Thyroid gland (tissue), 4 donors: ENCODE data around the gene STARD10. TPM values are rescaled to one million over a fixed set of nuclear protein-coding genes. Genes with fewer than 3 reads are reported as not detected.

Source experiments
- DNase-seq, 2 donors: peaks; one replicate each; pipeline ENCODE4 v3.0.0-alpha.2; 2019
- H3K27ac ChIP-seq, 3 donors: fragments of 200-600 bp; sonication (generic); 1 replicate in 2 of 3; 2 replicates in 1 of 3; pipeline ENCODE4 v1.5.1; 2016 to 2019; ENCODE audit warnings: mild to moderate bottlenecking in 1 of 3, moderate library complexity in 1 of 3
- H3K27me3 ChIP-seq: fragments of 200-600 bp; sonication (generic); one replicate; pipeline ENCODE4 v1.5.1; 2019
- H3K36me3 ChIP-seq, 2 donors: fragments of 200-600 bp; sonication (generic); one replicate each; pipeline ENCODE4 v1.5.1; 2016 to 2019
- H3K4me1 ChIP-seq, 2 donors: fragments of 200-600 bp; sonication (generic); one replicate each; pipeline ENCODE4 v1.5.1; 2017 to 2019
- H3K4me3 ChIP-seq, 3 donors: fragments of 200-600 bp; sonication (generic); replicated peaks in 1 of 3; 1 replicate in 2 of 3; 2 replicates in 1 of 3; pipeline ENCODE4 v1.5.1; 2016; ENCODE audit warnings: mild to moderate bottlenecking in 1 of 3
- H3K9me3 ChIP-seq: fragments of 200-600 bp; sonication (generic); one replicate; pipeline ENCODE4 v1.5.1; 2017
- POLR2A ChIP-seq, 2 donors: fragments of 450-650 bp; IDR thresholded peaks; one replicate each; pipeline ENCODE4 v1.6.1; 2017; ENCODE audit warnings: antibody characterized with exemption in 2 of 2, mild to moderate bottlenecking in 2 of 2, moderate library complexity in 1 of 2
- WGBS, 2 donors: methylation state at CpG; one replicate each; pipeline ENCODE4 v1.1.5; 2017; 5-methylcytosine and 5-hydroxymethylcytosine counted together
- intact Hi-C: fragments of 100-400 bp; cut with DNase I; formaldehyde crosslinking; loops from one replicate; pipeline ENCODE4 v1.15.1; 2023
- total RNA-seq, 4 donors: library from RNA; depleted of rRNA; stranded (reverse); fragments of >200 nt; gene quantifications; one replicate each; pipeline ENCODE4 v1.2.3, GENCODE V29; 2016
- TF ChIP-seq, protein P1 (sequence below), 6 experiments: fragments of 200-600 bp in 3 of 6; fragments of 450-650 bp in 3 of 6; sonication (generic) in 3 of 6; IDR thresholded peaks; one replicate each; pipeline ENCODE4 v1.5.1; 2016 to 2019; ENCODE audit warnings: antibody characterized with exemption in 6 of 6, mild to moderate bottlenecking in 2 of 6, inconsistent platforms in 1 of 6, moderate library complexity in 1 of 6

STARD10 gene
- total RNA-seq, 4 donors from 2014 or later: 67.7 to 113 (median 82.0) TPM

DNA sequence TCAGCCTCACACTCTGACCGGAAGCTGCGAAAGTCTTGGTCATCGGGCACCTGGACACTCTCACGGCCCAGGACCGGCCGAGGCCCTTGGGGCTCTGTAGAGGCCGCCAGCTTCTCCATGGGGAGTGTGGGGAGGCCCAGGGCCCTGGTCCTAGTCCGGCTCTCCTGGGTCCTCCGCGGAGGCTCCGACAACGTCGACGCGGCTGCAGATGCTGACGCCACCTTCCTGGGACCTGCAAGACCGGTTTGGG, 12.9 kb downstream of the STARD10 start:
- Histone ChIP-seq H3K27ac (peak overlapping the region; percentile 56 to 70 (median 65)), H3K4me1 (peaks cover 24 to 33% of the 10 kb centered on the region in 2 donors), H3K27me3 (no peaks in the 10 kb centered on the region), H3K9me3 (no peaks in the 10 kb centered on the region), H3K36me3 (no peaks in the 10 kb centered on the region), H3K4me3 (peak overlapping the region; percentile 47 to 76 (median 73))
- DNase-seq: peak; percentile 70 to 71
- intact Hi-C loops: no loop called here
- no peak for TF ChIP-seq POLR2A (IDR thresholded peaks at IDR 0.05)
- TF ChIP-seq, protein P1, sequence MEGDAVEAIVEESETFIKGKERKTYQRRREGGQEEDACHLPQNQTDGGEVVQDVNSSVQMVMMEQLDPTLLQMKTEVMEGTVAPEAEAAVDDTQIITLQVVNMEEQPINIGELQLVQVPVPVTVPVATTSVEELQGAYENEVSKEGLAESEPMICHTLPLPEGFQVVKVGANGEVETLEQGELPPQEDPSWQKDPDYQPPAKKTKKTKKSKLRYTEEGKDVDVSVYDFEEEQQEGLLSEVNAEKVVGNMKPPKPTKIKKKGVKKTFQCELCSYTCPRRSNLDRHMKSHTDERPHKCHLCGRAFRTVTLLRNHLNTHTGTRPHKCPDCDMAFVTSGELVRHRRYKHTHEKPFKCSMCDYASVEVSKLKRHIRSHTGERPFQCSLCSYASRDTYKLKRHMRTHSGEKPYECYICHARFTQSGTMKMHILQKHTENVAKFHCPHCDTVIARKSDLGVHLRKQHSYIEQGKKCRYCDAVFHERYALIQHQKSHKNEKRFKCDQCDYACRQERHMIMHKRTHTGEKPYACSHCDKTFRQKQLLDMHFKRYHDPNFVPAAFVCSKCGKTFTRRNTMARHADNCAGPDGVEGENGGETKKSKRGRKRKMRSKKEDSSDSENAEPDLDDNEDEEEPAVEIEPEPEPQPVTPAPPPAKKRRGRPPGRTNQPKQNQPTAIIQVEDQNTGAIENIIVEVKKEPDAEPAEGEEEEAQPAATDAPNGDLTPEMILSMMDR (IDR thresholded peaks at IDR 0.05): no peak
- WGBS, 2 donors: 7% methylated on average over 3 of the region's 17 CpGs; no CpG with 5 or more reads in 1 of the 2 donors

DNA sequence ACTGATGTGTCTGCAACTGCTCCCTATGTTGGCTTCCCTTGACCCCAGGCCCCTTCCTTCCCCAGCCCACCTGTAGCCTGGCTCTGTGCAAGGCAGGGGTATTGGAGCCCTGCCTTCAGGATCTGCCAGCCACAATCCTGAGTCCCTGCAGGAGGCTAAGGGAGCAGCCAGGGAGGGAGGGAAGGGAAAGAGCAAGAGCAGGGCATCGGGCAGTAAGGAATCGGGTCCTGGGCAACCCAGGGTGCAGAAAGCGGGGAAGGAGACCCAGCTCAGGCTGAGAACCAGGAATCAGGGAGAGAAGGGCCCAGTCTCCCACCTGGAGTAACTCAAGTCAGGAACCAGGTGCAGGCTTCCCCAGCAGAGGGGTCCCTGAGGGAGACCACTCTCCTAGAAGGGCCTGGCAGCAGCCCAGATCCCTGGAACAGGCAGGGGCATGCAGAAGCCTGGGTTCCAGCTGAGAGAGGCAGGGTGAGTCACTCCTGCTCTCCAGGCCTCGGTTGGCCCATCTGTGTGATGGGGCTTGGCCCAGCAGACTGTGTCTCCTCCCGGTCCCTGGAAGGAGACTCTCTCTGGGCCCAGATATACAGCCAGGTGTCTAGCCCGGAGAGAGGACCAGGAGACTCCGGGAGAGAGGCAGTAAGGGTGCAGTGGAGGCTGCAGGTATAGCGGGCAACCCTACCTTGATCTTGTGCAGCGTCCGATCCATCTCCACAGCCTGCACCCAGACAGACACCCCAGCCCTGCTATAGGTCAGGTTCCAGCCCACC, 13.4 kb downstream of the STARD10 start:
- Histone ChIP-seq H3K4me3 (peak overlapping the region; percentile 47 to 76 (median 73)), H3K9me3 (no peaks in the 10 kb centered on the region), H3K27me3 (no peaks in the 10 kb centered on the region), H3K4me1 (peaks cover 24 to 33% of the 10 kb centered on the region in 2 donors), H3K27ac (peak overlapping the region; percentile 56 to 70 (median 65)), H3K36me3 (no peaks in the 10 kb centered on the region)
- no peak for TF ChIP-seq POLR2A (IDR thresholded peaks at IDR 0.05)
- TF ChIP-seq, protein P1 (IDR thresholded peaks at IDR 0.05): no peak
- 75 to 89% methylated on average over 3 to 7 of the region's 10 CpGs for WGBS, 2 donors
- intact Hi-C loops: no loop called here
- no peak for DNase-seq

GRCh38 chr11:72779495-72780128, 14.2 kb downstream of the STARD10 start:
- intact Hi-C loops: no loop called here
- no peak for DNase-seq
- Histone ChIP-seq H3K36me3 (no peaks in the 10 kb centered on the region), H3K27me3 (no peaks in the 10 kb centered on the region), H3K27ac (no peak overlapping the region), H3K4me1 (peaks cover 24 to 36% of the 10 kb centered on the region in 2 donors), H3K4me3 (no peak overlapping the region), H3K9me3 (no peaks in the 10 kb centered on the region)
- 87 to 93% methylated on average over 4 of the region's 4 CpGs for WGBS, 2 donors
- TF ChIP-seq POLR2A (IDR thresholded peaks at IDR 0.05): no peak
- TF ChIP-seq, protein P1 (IDR thresholded peaks at IDR 0.05): no peak

GRCh38 chr11:72778535-72779494, 15.0 kb downstream of the STARD10 start:
- H3K27me3 ChIP-seq: no peaks in the 10 kb centered on the region
- H3K36me3 ChIP-seq: no peaks in the 10 kb centered on the region
- H3K9me3 ChIP-seq: no peaks in the 10 kb centered on the region
- WGBS, 2 donors: 92 to 99% methylated on average over 5 to 7 of the region's 7 CpGs
- no peak overlapping the region for H3K27ac ChIP-seq
- no peak overlapping the region for H3K4me3 ChIP-seq
- no peak for TF ChIP-seq POLR2A (IDR thresholded peaks at IDR 0.05)
- TF ChIP-seq, protein P1 (IDR thresholded peaks at IDR 0.05): no peak
- DNase-seq: no peak
- intact Hi-C loops: no loop called here
- peaks cover 24 to 37% of the 10 kb centered on the region in 2 donors for H3K4me1 ChIP-seq
